ENCODE data around the gene PLVAP.

GRCh38 chr19:17352608-17353280, 24.4 kb downstream of the PLVAP start:
- no peak for TF ChIP-seq ZNF384 (IDR thresholded peaks at IDR 0.05)
- TF ChIP-seq BHLHE40 (IDR thresholded peaks at IDR 0.05; ENCODE audit: borderline replicate concordance): no peak

Measured in HEK293T (cell line).